ENCODE data around the gene HAND1. TPM values are rescaled to one million over a fixed set of nuclear protein-coding genes. Genes with fewer than 3 reads are reported as not detected.

HAND1 gene
- total and polyA plus RNA-seq, 7 experiments from 2014 or later = not detected

- peaks cover 42 to 74% (median 46%) of the 10 kb centered on the region in 5 donors for H3K27me3 Mint-ChIP-seq
Observed at GRCh38 chr5:154494036-154494435, 16.0 kb upstream of the HAND1 start.

GRCh38 chr5:154493274-154493673, 15.2 kb upstream of the HAND1 start:
- peaks cover 0 to 3% of the 10 kb centered on the region in 2 donors for H3K27me3 ChIP-seq (ENCODE audit: control insufficient read depth in 2 of 2, insufficient read depth in 2 of 2, low read length in 2 of 2)
- Mint-ChIP-seq H3K36me3 (no peaks in the 10 kb centered on the region), H3K9me3 (no peaks in the 10 kb centered on the region), H3K27me3 (peaks cover 41 to 79% (median 46%) of the 10 kb centered on the region in 5 donors), H3K4me3 (no peak overlapping the region), H3K4me1 (no peaks in the 10 kb centered on the region), H3K27ac (no peak overlapping the region)
- ChIA-PET POLR2A (no interaction called here), CTCF (no interaction called here)
- DNase-seq = no peak
- no peaks in the 10 kb centered on the region for H3K4me1 ChIP-seq (ENCODE audit: control insufficient read depth in 2 of 2, insufficient read depth in 2 of 2, low read length in 2 of 2)
- intact Hi-C loops (cut with micrococcal nuclease) = no loop called here
- H3K9me3 ChIP-seq (ENCODE audit: control insufficient read depth in 2 of 3, low read length in 3 of 3) = no peaks in the 10 kb centered on the region
- H3K4me3 ChIP-seq (ENCODE audit: low read length) = no peak overlapping the region
- H3K36me3 ChIP-seq (ENCODE audit: control insufficient read depth in 2 of 3, insufficient read depth in 3 of 3, low read length in 3 of 3) = no peaks in the 10 kb centered on the region
- no peak overlapping the region for H3K27ac ChIP-seq (ENCODE audit: low read depth, low read length)
- no peak for ATAC-seq

More at GRCh38 chr5:154494036-154494435, 16.0 kb upstream of the HAND1 start:
- Mint-ChIP-seq H3K9me3 (no peaks in the 10 kb centered on the region), H3K4me3 (no peak overlapping the region), H3K4me1 (no peaks in the 10 kb centered on the region), H3K36me3 (no peaks in the 10 kb centered on the region), H3K27ac (no peak overlapping the region)
- Histone ChIP-seq H3K9me3 (ENCODE audit: control insufficient read depth in 2 of 3, low read length in 3 of 3) (no peaks in the 10 kb centered on the region), H3K4me1 (ENCODE audit: control insufficient read depth in 2 of 2, insufficient read depth in 2 of 2, low read length in 2 of 2) (no peaks in the 10 kb centered on the region), H3K27me3 (ENCODE audit: control insufficient read depth in 2 of 2, insufficient read depth in 2 of 2, low read length in 2 of 2) (no peaks in the 10 kb centered on the region), H3K27ac (ENCODE audit: low read depth, low read length) (no peak overlapping the region), H3K4me3 (ENCODE audit: low read length) (no peak overlapping the region), H3K36me3 (ENCODE audit: control insufficient read depth in 2 of 3, insufficient read depth in 3 of 3, low read length in 3 of 3) (no peaks in the 10 kb centered on the region)
- ATAC-seq (no peak), DNase-seq (no peak)
- ChIA-PET CTCF (no interaction called here), POLR2A (no interaction called here)
- intact Hi-C loops (cut with micrococcal nuclease) = no loop called here

GRCh38 chr5:154491941-154492340, 13.9 kb upstream of the HAND1 start:
- Histone ChIP-seq H3K27ac (ENCODE audit: low read depth, low read length) (no peak overlapping the region), H3K4me1 (ENCODE audit: control insufficient read depth in 2 of 2, insufficient read depth in 2 of 2, low read length in 2 of 2) (no peaks in the 10 kb centered on the region), H3K9me3 (ENCODE audit: control insufficient read depth in 2 of 3, low read length in 3 of 3) (no peaks in the 10 kb centered on the region), H3K27me3 (ENCODE audit: control insufficient read depth in 2 of 2, insufficient read depth in 2 of 2, low read length in 2 of 2) (peaks cover 0 to 6% of the 10 kb centered on the region in 2 donors), H3K36me3 (ENCODE audit: control insufficient read depth in 2 of 3, insufficient read depth in 3 of 3, low read length in 3 of 3) (no peaks in the 10 kb centered on the region), H3K4me3 (ENCODE audit: low read length) (no peak overlapping the region)
- Mint-ChIP-seq H3K4me1 (no peaks in the 10 kb centered on the region), H3K9me3 (no peaks in the 10 kb centered on the region), H3K4me3 (no peak overlapping the region), H3K27me3 (peaks cover 49 to 81% (median 54%) of the 10 kb centered on the region in 5 donors), H3K27ac (no peak overlapping the region), H3K36me3 (no peaks in the 10 kb centered on the region)
- POLR2A ChIA-PET = no interaction called here
- CTCF ChIA-PET = no interaction called here
- no peak for DNase-seq
- intact Hi-C loops (cut with micrococcal nuclease) = no loop called here
- ATAC-seq = no peak

GRCh38 chr5:154487541-154487940, 9.5 kb upstream of the HAND1 start:
- Mint-ChIP-seq H3K27me3 (peaks cover 70 to 89% (median 71%) of the 10 kb centered on the region in 5 donors), H3K27ac (no peak overlapping the region), H3K4me1 (peaks cover 4 to 17% (median 10%) of the 10 kb centered on the region in 7 donors), H3K36me3 (no peaks in the 10 kb centered on the region), H3K4me3 (no peak overlapping the region), H3K9me3 (no peaks in the 10 kb centered on the region)
- no peaks in the 10 kb centered on the region for H3K4me1 ChIP-seq (ENCODE audit: control insufficient read depth in 2 of 2, insufficient read depth in 2 of 2, low read length in 2 of 2)
- POLR2A ChIA-PET = no interaction called here
- H3K27me3 ChIP-seq (ENCODE audit: control insufficient read depth in 2 of 2, insufficient read depth in 2 of 2, low read length in 2 of 2) = peaks cover 11 to 24% of the 10 kb centered on the region in 2 donors
- no peaks in the 10 kb centered on the region for H3K9me3 ChIP-seq (ENCODE audit: control insufficient read depth in 2 of 3, low read length in 3 of 3)
- intact Hi-C loops (cut with micrococcal nuclease) = no loop called here
- H3K36me3 ChIP-seq (ENCODE audit: control insufficient read depth in 2 of 3, insufficient read depth in 3 of 3, low read length in 3 of 3) = no peaks in the 10 kb centered on the region
- no peak for ATAC-seq
- peak in 1 of 9 donors; percentile 29 for DNase-seq
- no peak overlapping the region for H3K27ac ChIP-seq (ENCODE audit: low read depth, low read length)
- H3K4me3 ChIP-seq (ENCODE audit: low read length) = no peak overlapping the region
- CTCF ChIA-PET = interaction anchor here (0.9 kb wide), 1 partner anchor 19 kb away, joined by 4 read pairs; no protein-coding TSS in a partner anchor

GRCh38 chr5:154486427-154486866, 8.4 kb upstream of the HAND1 start:
- CTCF ChIA-PET = no interaction called here
- H3K27me3 ChIP-seq (ENCODE audit: control insufficient read depth in 2 of 2, insufficient read depth in 2 of 2, low read length in 2 of 2) = peaks cover 11 to 26% of the 10 kb centered on the region in 2 donors

GRCh38 chr5:154485850-154486426, 7.9 kb upstream of the HAND1 start:
- Mint-ChIP-seq H3K4me1 (peaks cover 4 to 18% (median 11%) of the 10 kb centered on the region in 7 donors), H3K4me3 (no peak overlapping the region), H3K36me3 (peaks cover 0 to 4% (median 0%) of the 10 kb centered on the region in 5 donors), H3K9me3 (no peaks in the 10 kb centered on the region), H3K27me3 (peaks cover 72 to 90% (median 86%) of the 10 kb centered on the region in 5 donors), H3K27ac (no peak overlapping the region)
- peaks cover 14 to 30% of the 10 kb centered on the region in 2 donors for H3K27me3 ChIP-seq (ENCODE audit: control insufficient read depth in 2 of 2, insufficient read depth in 2 of 2, low read length in 2 of 2)
- H3K4me3 ChIP-seq (ENCODE audit: low read length) = no peak overlapping the region
- no peak for DNase-seq
- no peak overlapping the region for H3K27ac ChIP-seq (ENCODE audit: low read depth, low read length)
- CTCF ChIA-PET = no interaction called here
- POLR2A ChIA-PET = no interaction called here
- no peaks in the 10 kb centered on the region for H3K36me3 ChIP-seq (ENCODE audit: control insufficient read depth in 2 of 3, insufficient read depth in 3 of 3, low read length in 3 of 3)
- no peaks in the 10 kb centered on the region for H3K9me3 ChIP-seq (ENCODE audit: control insufficient read depth in 2 of 3, low read length in 3 of 3)
- H3K4me1 ChIP-seq (ENCODE audit: control insufficient read depth in 2 of 2, insufficient read depth in 2 of 2, low read length in 2 of 2) = no peaks in the 10 kb centered on the region
- ATAC-seq = no peak
- intact Hi-C loops (cut with micrococcal nuclease) = no loop called here

More at GRCh38 chr5:154486427-154486866, 8.4 kb upstream of the HAND1 start:
- intact Hi-C loops (cut with micrococcal nuclease) = no loop called here
- Mint-ChIP-seq H3K27me3 (peaks cover 71 to 89% (median 81%) of the 10 kb centered on the region in 5 donors), H3K36me3 (peaks cover 0 to 4% (median 0%) of the 10 kb centered on the region in 5 donors), H3K27ac (no peak overlapping the region), H3K4me1 (peaks cover 4 to 18% (median 11%) of the 10 kb centered on the region in 7 donors), H3K9me3 (no peaks in the 10 kb centered on the region), H3K4me3 (no peak overlapping the region)
- DNase-seq (no peak), ATAC-seq (no peak)
- Histone ChIP-seq H3K4me3 (ENCODE audit: low read length) (no peak overlapping the region), H3K9me3 (ENCODE audit: control insufficient read depth in 2 of 3, low read length in 3 of 3) (no peaks in the 10 kb centered on the region), H3K27ac (ENCODE audit: low read depth, low read length) (no peak overlapping the region), H3K4me1 (ENCODE audit: control insufficient read depth in 2 of 2, insufficient read depth in 2 of 2, low read length in 2 of 2) (no peaks in the 10 kb centered on the region), H3K36me3 (ENCODE audit: control insufficient read depth in 2 of 3, insufficient read depth in 3 of 3, low read length in 3 of 3) (no peaks in the 10 kb centered on the region)
- POLR2A ChIA-PET = no interaction called here

- intact Hi-C loops (cut with micrococcal nuclease) = no loop called here
- peaks cover 18 to 39% of the 10 kb centered on the region in 2 donors for H3K27me3 ChIP-seq (ENCODE audit: control insufficient read depth in 2 of 2, insufficient read depth in 2 of 2, low read length in 2 of 2)
- CTCF ChIA-PET = no interaction called here
- H3K4me3 Mint-ChIP-seq = no peak overlapping the region
- no peaks in the 10 kb centered on the region for H3K36me3 ChIP-seq (ENCODE audit: control insufficient read depth in 2 of 3, insufficient read depth in 3 of 3, low read length in 3 of 3)
- peaks cover 4 to 25% (median 18%) of the 10 kb centered on the region in 7 donors for H3K4me1 Mint-ChIP-seq
- no peak overlapping the region for H3K4me3 ChIP-seq (ENCODE audit: low read length)
- H3K27me3 Mint-ChIP-seq = peaks cover 80 to 91% (median 88%) of the 10 kb centered on the region in 5 donors
- no peaks in the 10 kb centered on the region for H3K4me1 ChIP-seq (ENCODE audit: control insufficient read depth in 2 of 2, insufficient read depth in 2 of 2, low read length in 2 of 2)
- peaks cover 0 to 3% (median 0%) of the 10 kb centered on the region in 11 donors for H3K9me3 Mint-ChIP-seq
- no peak overlapping the region for H3K27ac ChIP-seq (ENCODE audit: low read depth, low read length)
- DNase-seq = no peak
- peaks cover 0 to 4% (median 0%) of the 10 kb centered on the region in 5 donors for H3K36me3 Mint-ChIP-seq
- POLR2A ChIA-PET = no interaction called here
- no peaks in the 10 kb centered on the region for H3K9me3 ChIP-seq (ENCODE audit: control insufficient read depth in 2 of 3, low read length in 3 of 3)
- no peak overlapping the region for H3K27ac Mint-ChIP-seq
- no peak for ATAC-seq
Observed at GRCh38 chr5:154485096-154485491, 7.1 kb upstream of the HAND1 start.
